HEK293T (cell line): ENCODE data around the gene ABHD12.
A peak's percentile ranks its signal among the peaks of the same experiment; 100 is the strongest.

ENCODE experiments used
- CTCF ChIA-PET: fragments of 350-600 bp; formaldehyde crosslinking; extraction: SDS; loops from one replicate; lab custom pipeline; 2021; ENCODE audit warnings: antibody characterized with exemption, inconsistent platforms; lab: Yijun Ruan, JAX
- POLR2A ChIA-PET: fragments of 350-600 bp; formaldehyde crosslinking; extraction: SDS; loops from one replicate; lab custom pipeline; 2020; ENCODE audit warnings: antibody characterized with exemption, inconsistent platforms; lab: Yijun Ruan, JAX
- DNase-seq: peaks from one replicate; pipeline ENCODE4 v3.0.0; 2012; ENCODE audit warnings: mixed read lengths; ENCODE audit errors: extremely low spot score
- ARNT ChIP-seq: fragments of 450-650 bp; IDR thresholded peaks from 2 replicates; pipeline ENCODE4 v1.6.1; 2017; ENCODE audit warnings: mild to moderate bottlenecking
- BHLHE40 ChIP-seq: fragments of 450-650 bp; IDR thresholded peaks from 2 replicates; pipeline ENCODE4 v1.6.1; 2016; ENCODE audit warnings: mild to moderate bottlenecking, moderate library complexity, borderline replicate concordance
- CTBP1 ChIP-seq: fragments of 450-650 bp; IDR thresholded peaks from 2 replicates; pipeline ENCODE4 v1.6.1; 2016; ENCODE audit warnings: borderline replicate concordance
- ELF4 ChIP-seq: fragments of 450-650 bp; IDR thresholded peaks from 2 replicates; pipeline ENCODE4 v1.6.1; 2017; ENCODE audit warnings: antibody characterized with exemption
- FOXA1 ChIP-seq: fragments of 450-650 bp; IDR thresholded peaks from 2 replicates; pipeline ENCODE4 v1.6.1; 2016; ENCODE audit warnings: mild to moderate bottlenecking
- FOXK2 ChIP-seq: fragments of 450-650 bp; IDR thresholded peaks from 2 replicates; pipeline ENCODE4 v1.6.1; 2016; ENCODE audit warnings: mild to moderate bottlenecking
- FOXM1 ChIP-seq: fragments of 450-650 bp; IDR thresholded peaks from 2 replicates; pipeline ENCODE4 v1.6.1; 2017; ENCODE audit warnings: mild to moderate bottlenecking, borderline replicate concordance
- HDGF ChIP-seq: fragments of 450-650 bp; IDR thresholded peaks from 2 replicates; pipeline ENCODE4 v1.6.1; 2017; ENCODE audit warnings: antibody characterized with exemption, borderline replicate concordance
- L3MBTL2 ChIP-seq: fragments of 450-650 bp; conservative IDR thresholded peaks from 2 replicates; pipeline ENCODE4 v1.6.1; 2016; ENCODE audit warnings: mild to moderate bottlenecking
- LEF1 ChIP-seq: fragments of 450-650 bp; IDR thresholded peaks from 2 replicates; pipeline ENCODE4 v1.6.1; 2017; ENCODE audit warnings: mild to moderate bottlenecking, borderline replicate concordance
- NFRKB ChIP-seq: fragments of 450-650 bp; IDR thresholded peaks from 2 replicates; pipeline ENCODE4 v1.6.1; 2016; ENCODE audit warnings: mild to moderate bottlenecking, moderate library complexity
- PKNOX1 ChIP-seq: fragments of 450-650 bp; IDR thresholded peaks from 2 replicates; pipeline ENCODE4 v1.6.1; 2016
- SP1 ChIP-seq: fragments of 450-650 bp; IDR thresholded peaks from 2 replicates; pipeline ENCODE4 v1.6.1; 2017
- SUZ12 ChIP-seq: fragments of 450-650 bp; IDR thresholded peaks from 2 replicates; pipeline ENCODE4 v1.6.1; 2016; ENCODE audit warnings: mild to moderate bottlenecking
- TARDBP ChIP-seq: fragments of 450-650 bp; IDR thresholded peaks from 2 replicates; pipeline ENCODE4 v1.6.1; 2016
- ZNF384 ChIP-seq: fragments of 450-650 bp; IDR thresholded peaks from 2 replicates; pipeline ENCODE4 v1.6.1; 2016

ABHD12 gene

GRCh38 chr20:25355866-25356265, 34.8 kb downstream of the ABHD12 start:
- TF ChIP-seq ZNF384 (no peak), FOXK2 (no peak)
- no peak for DNase-seq
- POLR2A ChIA-PET, result no interaction called here
- CTCF ChIA-PET, result no interaction called here

- POLR2A ChIA-PET, result interaction anchor here (1.8 kb wide), 1 partner anchor 53 kb away, joined by 4 read pairs; the partner anchor contains the start of gene GINS1
- CTCF ChIA-PET, result interaction anchor here (0.6 to 1.0 kb wide), 3 partner anchors 13 to 1470 kb away, joined by 3 to 4 read pairs (median 3); no protein-coding TSS in a partner anchor
- no peak for DNase-seq
- TF ChIP-seq SUZ12 (no peak), CTBP1 (no peak), PKNOX1 (no peak), L3MBTL2 (no peak), BHLHE40 (no peak), ELF4 (no peak), ZNF384 (no peak), SP1 (no peak), FOXK2 (no peak), FOXA1 (no peak), HDGF (no peak), TARDBP (no peak), LEF1 (no peak), ARNT (no peak), FOXM1 (no peak), NFRKB (no peak)
These were observed 35.5 kb downstream of the ABHD12 start for GRCh38 chr20:25355011-25355595.

- no peak for DNase-seq
- TF ChIP-seq PKNOX1 (peak; percentile 76), BHLHE40 (no peak), HDGF (no peak), FOXK2 (no peak), ARNT (no peak)
- ChIA-PET CTCF (interaction anchor here (1.0 to 1.6 kb wide), 3 partner anchors 45 to 47 kb away, joined by 3 to 4 read pairs (median 4); no protein-coding TSS in a partner anchor), POLR2A (interaction anchor here (1.8 kb wide), 1 partner anchor 54 kb away, joined by 4 read pairs; the partner anchor contains the start of gene GINS1)
These were observed 36.6 kb downstream of the ABHD12 start for GRCh38 chr20:25353747-25354705.

GRCh38 chr20:25353353-25353746, 37.3 kb downstream of the ABHD12 start:
- DNase-seq, result no peak
- TF ChIP-seq L3MBTL2 (no peak), HDGF (no peak), FOXM1 (no peak), BHLHE40 (no peak), NFRKB (no peak), CTBP1 (no peak), FOXA1 (no peak), ARNT (no peak)
- ChIA-PET CTCF (interaction anchor here (1.1 to 1.6 kb wide), 2 partner anchors 46 to 47 kb away, joined by 4 read pairs; no protein-coding TSS in a partner anchor), POLR2A (no interaction called here)

- TF ChIP-seq FOXK2, result no peak
- no peak for TF ChIP-seq ELF4
- no peak for TF ChIP-seq LEF1
- no peak for TF ChIP-seq ZNF384
- no peak for TF ChIP-seq ARNT
- TF ChIP-seq BHLHE40, result no peak
- no peak for TF ChIP-seq PKNOX1
- ChIA-PET POLR2A (interaction anchor here (0.6 kb wide), 1 partner anchor 8 kb away, joined by 3 read pairs; no protein-coding TSS in a partner anchor), CTCF (interaction anchor here (0.8 to 1.6 kb wide), 3 partner anchors 17 to 48 kb away, joined by 3 to 4 read pairs (median 4); no protein-coding TSS in a partner anchor)
- no peak for DNase-seq
These were observed 37.9 kb downstream of the ABHD12 start for GRCh38 chr20:25352746-25353145.

- CTCF ChIA-PET, result no interaction called here
- DNase-seq, result no peak
- TF ChIP-seq LEF1 (no peak), FOXK2 (no peak), SP1 (no peak), FOXA1 (no peak), SUZ12 (no peak), PKNOX1 (no peak), BHLHE40 (no peak), CTBP1 (no peak), NFRKB (no peak), L3MBTL2 (no peak), TARDBP (no peak), HDGF (no peak), ELF4 (no peak)
- POLR2A ChIA-PET, result no interaction called here
These were observed 39.6 kb downstream of the ABHD12 start for GRCh38 chr20:25351024-25351360.
